ENCODE results near the gene KBTBD12. TPM values are rescaled to one million over a fixed set of nuclear protein-coding genes. Genes with fewer than 3 reads are reported as not detected.

Gene KBTBD12
- total RNA-seq, 4 donors from 2014 or later = 16.0 to 28.7 (median 22.1) TPM

DNA sequence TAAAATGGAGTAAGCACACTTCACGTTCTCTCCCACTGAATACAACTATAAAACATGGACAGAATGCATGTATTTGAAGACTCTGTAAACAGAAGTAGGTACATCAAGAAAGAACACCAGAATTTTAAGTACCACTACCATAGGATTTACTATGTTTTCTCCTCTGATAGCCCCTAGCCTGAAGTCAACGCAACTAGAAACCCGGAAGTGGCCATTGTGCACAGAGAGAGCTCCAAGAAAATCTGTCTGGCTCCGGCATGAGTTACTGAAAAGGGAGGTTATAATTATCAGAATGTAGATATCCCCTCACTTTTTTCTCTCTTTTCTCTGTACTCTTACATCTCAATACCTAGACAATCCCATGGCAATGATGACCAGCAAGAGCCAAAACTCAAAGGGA lies 23.8 kb downstream of the KBTBD12 start:
- in situ Hi-C loops (cut with MboI; ENCODE audit: low sequenced_read_pairs in 4 of 4) = no loop called here

DNA sequence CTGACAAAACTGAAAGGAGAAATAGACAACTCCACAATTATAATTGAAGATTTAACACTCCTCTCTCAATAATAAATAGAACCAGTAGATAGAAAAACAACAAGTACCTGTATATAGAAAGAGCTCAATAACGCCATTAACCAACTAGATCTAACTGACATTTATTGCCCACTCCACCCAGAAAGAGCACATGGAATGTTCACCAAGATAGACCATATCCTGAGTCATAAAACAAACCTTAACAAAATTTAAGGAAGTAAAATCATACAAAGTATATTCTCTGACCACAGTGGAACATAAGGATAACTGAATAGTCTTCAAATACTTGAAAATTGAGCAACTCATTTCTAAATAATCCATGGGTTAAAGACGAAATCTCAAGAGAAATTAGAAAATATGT lies 25.1 kb downstream of the KBTBD12 start:
- Histone ChIP-seq H3K4me1 (no peaks in the 10 kb centered on the region), H3K27ac (no peak overlapping the region), H3K4me3 (no peak overlapping the region), H3K9me3 (no peaks in the 10 kb centered on the region), H3K36me3 (peaks cover 3 to 27% of the 10 kb centered on the region in 2 donors), H3K27me3 (no peaks in the 10 kb centered on the region)
- TF ChIP-seq, protein P1, sequence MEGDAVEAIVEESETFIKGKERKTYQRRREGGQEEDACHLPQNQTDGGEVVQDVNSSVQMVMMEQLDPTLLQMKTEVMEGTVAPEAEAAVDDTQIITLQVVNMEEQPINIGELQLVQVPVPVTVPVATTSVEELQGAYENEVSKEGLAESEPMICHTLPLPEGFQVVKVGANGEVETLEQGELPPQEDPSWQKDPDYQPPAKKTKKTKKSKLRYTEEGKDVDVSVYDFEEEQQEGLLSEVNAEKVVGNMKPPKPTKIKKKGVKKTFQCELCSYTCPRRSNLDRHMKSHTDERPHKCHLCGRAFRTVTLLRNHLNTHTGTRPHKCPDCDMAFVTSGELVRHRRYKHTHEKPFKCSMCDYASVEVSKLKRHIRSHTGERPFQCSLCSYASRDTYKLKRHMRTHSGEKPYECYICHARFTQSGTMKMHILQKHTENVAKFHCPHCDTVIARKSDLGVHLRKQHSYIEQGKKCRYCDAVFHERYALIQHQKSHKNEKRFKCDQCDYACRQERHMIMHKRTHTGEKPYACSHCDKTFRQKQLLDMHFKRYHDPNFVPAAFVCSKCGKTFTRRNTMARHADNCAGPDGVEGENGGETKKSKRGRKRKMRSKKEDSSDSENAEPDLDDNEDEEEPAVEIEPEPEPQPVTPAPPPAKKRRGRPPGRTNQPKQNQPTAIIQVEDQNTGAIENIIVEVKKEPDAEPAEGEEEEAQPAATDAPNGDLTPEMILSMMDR (IDR thresholded peaks at IDR 0.05 in 4 of 5, conservative IDR thresholded peaks at IDR 0.05 in 1 of 5) = no peak
- TF ChIP-seq POLR2A (IDR thresholded peaks at IDR 0.05) = no peak
- no peak for DNase-seq
- no peak for ATAC-seq
- intact Hi-C loops (cut with DNase I; ENCODE audit: low total_unique reads) = no loop called here
- in situ Hi-C loops (cut with MboI; ENCODE audit: low sequenced_read_pairs in 4 of 4) = no loop called here

More for the DNA sequence above, 23.8 kb downstream of the KBTBD12 start:
- DNase-seq = no peak
- no peaks in the 10 kb centered on the region for H3K27me3 ChIP-seq
- no peak overlapping the region for H3K27ac ChIP-seq
- no peaks in the 10 kb centered on the region for H3K9me3 ChIP-seq
- H3K36me3 ChIP-seq = peaks cover 0 to 27% of the 10 kb centered on the region in 2 donors
- no peak for TF ChIP-seq POLR2A (IDR thresholded peaks at IDR 0.05)
- TF ChIP-seq, protein P1 (IDR thresholded peaks at IDR 0.05 in 4 of 5, conservative IDR thresholded peaks at IDR 0.05 in 1 of 5) = no peak
- intact Hi-C loops (cut with DNase I; ENCODE audit: low total_unique reads) = no loop called here
- no peak overlapping the region for H3K4me3 ChIP-seq
- ATAC-seq = no peak
- no peaks in the 10 kb centered on the region for H3K4me1 ChIP-seq

DNA sequence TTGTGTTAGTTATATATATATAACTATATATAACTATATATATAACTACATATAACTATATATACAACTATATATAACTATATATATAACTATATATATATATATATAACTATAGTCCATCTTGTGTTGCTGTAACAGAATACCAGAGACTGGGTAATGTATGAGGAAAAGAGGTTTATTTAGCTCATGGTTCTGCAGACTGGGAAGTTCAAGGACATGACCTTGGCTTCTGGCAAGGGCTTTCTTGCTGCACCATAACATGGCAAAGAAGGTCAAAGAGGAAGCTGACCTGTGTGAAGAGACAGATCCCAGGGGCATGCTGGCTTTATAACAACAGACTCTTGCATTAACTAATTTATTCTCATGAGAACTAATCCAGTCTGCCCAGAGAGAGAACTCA lies 27.6 kb downstream of the KBTBD12 start:
- H3K36me3 ChIP-seq = peaks cover 3 to 27% of the 10 kb centered on the region in 2 donors
- no peaks in the 10 kb centered on the region for H3K4me1 ChIP-seq
- DNase-seq (no peak), ATAC-seq (no peak)
- in situ Hi-C loops (cut with MboI; ENCODE audit: low sequenced_read_pairs in 4 of 4) (no loop called here), intact Hi-C loops (cut with DNase I; ENCODE audit: low total_unique reads) (no loop called here)
- no peak overlapping the region for H3K4me3 ChIP-seq
- no peak overlapping the region for H3K27ac ChIP-seq
- TF ChIP-seq, protein P1 (IDR thresholded peaks at IDR 0.05 in 4 of 5, conservative IDR thresholded peaks at IDR 0.05 in 1 of 5) = no peak
- no peak for TF ChIP-seq POLR2A (IDR thresholded peaks at IDR 0.05)
- no peaks in the 10 kb centered on the region for H3K27me3 ChIP-seq
- H3K9me3 ChIP-seq = no peaks in the 10 kb centered on the region

DNA sequence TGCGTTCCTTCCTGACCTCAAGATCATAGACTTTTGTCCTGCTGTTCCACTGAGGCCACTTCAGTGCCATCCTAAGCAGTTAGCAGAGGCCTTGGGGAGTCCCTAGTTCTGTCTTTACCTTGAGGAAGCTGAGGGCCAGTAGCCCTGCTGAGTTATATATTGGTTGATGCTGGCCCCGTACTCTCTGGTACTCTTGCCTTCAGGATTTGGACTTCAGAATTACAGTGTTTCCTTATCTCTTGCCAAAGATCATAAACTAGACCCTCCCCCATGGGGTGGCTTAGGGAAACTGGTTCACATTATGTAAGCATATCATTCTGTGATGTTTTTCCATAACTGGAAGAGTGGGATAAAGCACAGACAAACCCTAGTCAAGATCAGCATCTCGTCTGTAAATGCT lies 33.2 kb downstream of the KBTBD12 start:
- Histone ChIP-seq H3K36me3 (peaks cover 0 to 3% of the 10 kb centered on the region in 2 donors), H3K9me3 (no peaks in the 10 kb centered on the region), H3K4me1 (peaks cover 21 to 32% of the 10 kb centered on the region in 2 donors), H3K27ac (no peak overlapping the region), H3K27me3 (no peaks in the 10 kb centered on the region), H3K4me3 (no peak overlapping the region)
- TF ChIP-seq, protein P1 (IDR thresholded peaks at IDR 0.05 in 4 of 5, conservative IDR thresholded peaks at IDR 0.05 in 1 of 5) = no peak
- TF ChIP-seq POLR2A (IDR thresholded peaks at IDR 0.05) = no peak
- intact Hi-C loops (cut with DNase I; ENCODE audit: low total_unique reads) = no loop called here
- ATAC-seq (no peak), DNase-seq (no peak)
- in situ Hi-C loops (cut with MboI; ENCODE audit: low sequenced_read_pairs in 4 of 4) = no loop called here

Data from gastrocnemius medialis (tissue), 4 donors.